NCI-H1105 treated with DMSO at 0.1 percent for 48 hours (cell line): ENCODE results near the gene TMEM143.
"Not testable (repeated sequence)": the region's sequence is repeated elsewhere in the genome, so short reads cannot be mapped to it uniquely, and the experiment has no call there.

Experiments
- DNase-seq: peaks from one replicate; lab custom pipeline; 2025; lab: John Stamatoyannopoulos, UW

The TMEM143 gene

GRCh38 chr19:48363810-48364597 is at the start of gene TMEM143, which contains the start of gene SYNGR4:
TMEM143 (minus strand) TSS chr19:48363940; CDS start chr19:48363920, 20 bp downstream.
SYNGR4 (plus strand) TSS chr19:48364367; CDS start chr19:48365843, 1,476 bp downstream.
- peak; percentile 99 for DNase-seq

GRCh38 chr19:48405850-48406249 is 42.1 kb upstream of the TMEM143 start:
- no peak for DNase-seq

- no peak for DNase-seq
Observed at GRCh38 chr19:48405010-48405659, 41.4 kb upstream of the TMEM143 start.

GRCh38 chr19:48403606-48404005 is 39.9 kb upstream of the TMEM143 start:
- DNase-seq: no peak

GRCh38 chr19:48401287-48401686 is 37.5 kb upstream of the TMEM143 start:
- no peak for DNase-seq

- no peak for DNase-seq
Observed at GRCh38 chr19:48400018-48400742, 36.4 kb upstream of the TMEM143 start.

GRCh38 chr19:48398375-48399235 is 34.9 kb upstream of the TMEM143 start:
- peak; percentile 82 for DNase-seq

- DNase-seq: no peak
Observed at GRCh38 chr19:48398102-48398374, 34.3 kb upstream of the TMEM143 start.

GRCh38 chr19:48397263-48398101 is 33.7 kb upstream of the TMEM143 start:
- no peak for DNase-seq

GRCh38 chr19:48396824-48397176 is 33.1 kb upstream of the TMEM143 start:
- no peak for DNase-seq

- no peak for DNase-seq
Observed at GRCh38 chr19:48396016-48396823, 32.5 kb upstream of the TMEM143 start.

- DNase-seq: no peak
Observed at GRCh38 chr19:48395499-48395898, 31.8 kb upstream of the TMEM143 start.

GRCh38 chr19:48395170-48395455 is 31.4 kb upstream of the TMEM143 start:
- DNase-seq: no peak

GRCh38 chr19:48394331-48395169 is 30.8 kb upstream of the TMEM143 start:
- DNase-seq: no peak

- DNase-seq: no peak
Observed at GRCh38 chr19:48393559-48394330, 30.0 kb upstream of the TMEM143 start, which contains the start of gene GRIN2D. GRIN2D (plus strand) TSS chr19:48393668; CDS start chr19:48398393, 4,725 bp downstream.

GRCh38 chr19:48392860-48393558 is 29.3 kb upstream of the TMEM143 start:
- DNase-seq: no peak

- DNase-seq: not testable (repeated sequence)
Observed at GRCh38 chr19:48392006-48392344, 28.2 kb upstream of the TMEM143 start.
